Neuronal stem cell (in vitro differentiated cells): ENCODE data around the gene OR6B1.

ENCODE experiments used
- DNase-seq: peaks from one replicate; pipeline ENCODE4 v3.0.0-alpha.2; 2013; ENCODE audit warnings: low spot score
- H2AFZ ChIP-seq: one replicate; pipeline ENCODE4 v1.6.1; 2013; ENCODE audit warnings: mild to moderate bottlenecking, low read length, inconsistent platforms
- H2AK5ac ChIP-seq: 2 replicates; pipeline ENCODE4 v1.6.1; 2013; ENCODE audit warnings: low read depth, mild to moderate bottlenecking, inconsistent platforms, low read length, moderate library complexity, mixed read lengths
- H2BK120ac ChIP-seq: 2 replicates; pipeline ENCODE4 v1.6.1; 2013; ENCODE audit warnings: low read depth, mild to moderate bottlenecking, inconsistent platforms, low read length, moderate library complexity, mixed read lengths
- H2BK12ac ChIP-seq: one replicate; pipeline ENCODE4 v1.6.1; 2013; ENCODE audit warnings: low read length, inconsistent platforms
- H2BK15ac ChIP-seq: 2 replicates; pipeline ENCODE4 v1.6.1; 2013; ENCODE audit warnings: mild to moderate bottlenecking, low read length, inconsistent platforms, mixed read lengths
- H2BK5ac ChIP-seq: one replicate; pipeline ENCODE4 v1.6.1; 2013; ENCODE audit warnings: inconsistent platforms, mild to moderate bottlenecking, low read length, moderate library complexity
- H3K14ac ChIP-seq: one replicate; pipeline ENCODE4 v1.6.1; 2013; ENCODE audit warnings: low read length, inconsistent platforms
- H3K18ac ChIP-seq: 2 replicates; pipeline ENCODE4 v1.6.1; 2013; ENCODE audit warnings: low read length, inconsistent platforms
- H3K23ac ChIP-seq: 2 replicates; pipeline ENCODE4 v1.6.1; 2013; ENCODE audit warnings: low read depth, mild to moderate bottlenecking, mixed read lengths, low read length, inconsistent platforms; ENCODE audit not compliant: poor library complexity
- H3K27ac ChIP-seq: replicated peaks from 3 replicates; pipeline ENCODE4 v1.5.1; 2013; ENCODE audit warnings: low read length, inconsistent platforms
- H3K27me3 ChIP-seq, 3 experiments: 2 replicates each; pipeline ENCODE4 v1.6.1; 2013; ENCODE audit warnings: low read length in 3 of 3, mild to moderate bottlenecking in 2 of 3, inconsistent platforms in 1 of 3, low read depth in 1 of 3, mixed read lengths in 1 of 3, moderate library complexity in 1 of 3; ENCODE audit not compliant: control insufficient read depth in 3 of 3, insufficient read depth in 3 of 3
- H3K36me3 ChIP-seq, 2 donors: replicated peaks in 1 of 2; 2 replicates each; pipeline ENCODE4 v1.6.1; 2013; ENCODE audit warnings: low read length in 2 of 2; ENCODE audit not compliant: control insufficient read depth in 2 of 2, insufficient read depth in 2 of 2
- H3K4ac ChIP-seq: 2 replicates; pipeline ENCODE4 v1.6.1; 2013; ENCODE audit warnings: inconsistent platforms, mild to moderate bottlenecking, low read length, moderate library complexity
- H3K4me1 ChIP-seq, 2 donors: 1 replicate in 1 of 2; 2 replicates in 1 of 2; pipeline ENCODE4 v1.6.1; 2013; ENCODE audit warnings: low read length in 2 of 2, low read depth in 1 of 2; ENCODE audit not compliant: control insufficient read depth in 2 of 2, insufficient read depth in 1 of 2
- H3K4me2 ChIP-seq: one replicate; pipeline ENCODE4 v1.6.1; 2013; ENCODE audit warnings: mild to moderate bottlenecking, low read length, inconsistent platforms; ENCODE audit not compliant: insufficient read depth, poor library complexity, severe bottlenecking
- H3K4me3 ChIP-seq, 2 donors: 2 replicates each; pipeline ENCODE4 v1.5.1; 2013; ENCODE audit warnings: low read length in 2 of 2, mild to moderate bottlenecking in 2 of 2, inconsistent platforms in 1 of 2, moderate library complexity in 1 of 2
- H3K79me1 ChIP-seq: one replicate; pipeline ENCODE4 v1.6.1; 2013; ENCODE audit warnings: low read depth, mild to moderate bottlenecking, inconsistent platforms, low read length, moderate library complexity
- H3K9ac ChIP-seq: one replicate; pipeline ENCODE4 v1.6.1; 2013; ENCODE audit warnings: mild to moderate bottlenecking, low read depth, low read length, inconsistent platforms; ENCODE audit not compliant: poor library complexity
- H3K9me3 ChIP-seq, 2 donors: replicated peaks in 1 of 2; 2 replicates each; pipeline versions ENCODE3 to v1.6.1; 2013; ENCODE audit warnings: low read length in 2 of 2, mild to moderate bottlenecking in 2 of 2, inconsistent platforms in 1 of 2, low read depth in 1 of 2, mixed read lengths in 1 of 2, moderate library complexity in 1 of 2; ENCODE audit not compliant: control insufficient read depth in 2 of 2, insufficient read depth in 1 of 2
- H4K8ac ChIP-seq: one replicate; pipeline ENCODE4 v1.6.1; 2013; ENCODE audit warnings: low read depth, mild to moderate bottlenecking, inconsistent platforms, low read length, moderate library complexity
- H4K91ac ChIP-seq: one replicate; pipeline ENCODE4 v1.6.1; 2013; ENCODE audit warnings: low read length, low read depth, mild to moderate bottlenecking, inconsistent platforms; ENCODE audit not compliant: poor library complexity
- WGBS, 2 donors: extraction: QIAGEN DNeasy Blood & Tissue Kit; methylation state at CpG; one replicate each; pipeline ENCODE4 v1.1.7; 2013; ENCODE audit warnings: missing lambda C conversion rate in 2 of 2, mixed read lengths in 1 of 2; ENCODE audit not compliant: insufficient read length in 2 of 2, insufficient replicate concordance in 1 of 2; ENCODE audit errors: extremely low coverage in 2 of 2; 5-methylcytosine and 5-hydroxymethylcytosine counted together

Gene OR6B1

GRCh38 chr7:143973870-143974416 lies 26.2 kb upstream of the OR6B1 start:
- no peak overlapping the region for H2BK12ac ChIP-seq
- H3K9ac ChIP-seq, result no peak overlapping the region
- no peak overlapping the region for H3K14ac ChIP-seq
- no peak overlapping the region for H3K4ac ChIP-seq
- H3K36me3 ChIP-seq, result no peaks in the 10 kb centered on the region
- no peak overlapping the region for H3K27ac ChIP-seq
- H3K4me1 ChIP-seq, result peaks cover 0 to 2% of the 10 kb centered on the region in 2 donors
- WGBS, 2 donors, result no CpG with 5 or more reads among the region's 4 CpGs
- no peak overlapping the region for H4K8ac ChIP-seq
- no peaks in the 10 kb centered on the region for H3K79me1 ChIP-seq
- no peaks in the 10 kb centered on the region for H3K9me3 ChIP-seq
- no peak overlapping the region for H3K23ac ChIP-seq
- no peak overlapping the region for H3K18ac ChIP-seq
- no peak overlapping the region for H4K91ac ChIP-seq
- no peak overlapping the region for H2AFZ ChIP-seq
- DNase-seq, result no peak
- H3K4me3 ChIP-seq, result no peak overlapping the region
- no peak overlapping the region for H2BK5ac ChIP-seq
- H2BK15ac ChIP-seq, result no peak overlapping the region
- H2AK5ac ChIP-seq, result no peak overlapping the region
- no peak overlapping the region for H3K4me2 ChIP-seq
- no peaks in the 10 kb centered on the region for H3K27me3 ChIP-seq
- H2BK120ac ChIP-seq, result no peak overlapping the region

- Histone ChIP-seq H3K23ac (no peak overlapping the region), H3K14ac (no peak overlapping the region), H2BK15ac (no peak overlapping the region), H3K9me3 (no peaks in the 10 kb centered on the region), H2AFZ (no peak overlapping the region), H3K36me3 (no peaks in the 10 kb centered on the region), H3K4me2 (no peak overlapping the region), H2AK5ac (no peak overlapping the region), H4K91ac (no peak overlapping the region), H3K18ac (no peak overlapping the region), H3K27me3 (no peaks in the 10 kb centered on the region), H2BK5ac (no peak overlapping the region), H3K4me1 (peaks cover 0 to 2% of the 10 kb centered on the region in 2 donors), H3K27ac (no peak overlapping the region), H4K8ac (no peak overlapping the region), H3K79me1 (no peaks in the 10 kb centered on the region), H2BK12ac (no peak overlapping the region), H3K9ac (no peak overlapping the region), H3K4me3 (no peak overlapping the region), H2BK120ac (no peak overlapping the region), H3K4ac (no peak overlapping the region)
- WGBS, 2 donors, result no CpG with 5 or more reads among the region's 4 CpGs
- no peak for DNase-seq
Measured at GRCh38 chr7:143974459-143974858, 25.7 kb upstream of the OR6B1 start.

GRCh38 chr7:143975617-143976016 lies 24.5 kb upstream of the OR6B1 start:
- Histone ChIP-seq H3K9me3 (no peaks in the 10 kb centered on the region), H3K79me1 (no peaks in the 10 kb centered on the region), H3K4ac (no peak overlapping the region), H2AK5ac (no peak overlapping the region), H4K8ac (no peak overlapping the region), H3K4me1 (peaks cover 0 to 2% of the 10 kb centered on the region in 2 donors), H3K27ac (no peak overlapping the region), H3K36me3 (no peaks in the 10 kb centered on the region), H2BK120ac (no peak overlapping the region), H3K14ac (no peak overlapping the region), H2BK5ac (no peak overlapping the region), H2BK15ac (no peak overlapping the region), H3K4me2 (no peak overlapping the region), H2AFZ (no peak overlapping the region), H3K27me3 (no peaks in the 10 kb centered on the region), H3K18ac (no peak overlapping the region), H3K9ac (no peak overlapping the region), H4K91ac (no peak overlapping the region), H3K23ac (no peak overlapping the region), H2BK12ac (no peak overlapping the region), H3K4me3 (no peak overlapping the region)
- DNase-seq, result no peak
- WGBS, 2 donors, result no CpG with 5 or more reads among the region's 1 CpG

GRCh38 chr7:143978585-143978984 lies 21.5 kb upstream of the OR6B1 start:
- Histone ChIP-seq H2AFZ (no peak overlapping the region), H3K9ac (no peak overlapping the region), H2BK5ac (no peak overlapping the region), H3K4me1 (peaks cover 0 to 2% of the 10 kb centered on the region in 2 donors), H3K14ac (no peak overlapping the region), H2BK15ac (no peak overlapping the region), H3K36me3 (no peaks in the 10 kb centered on the region), H2BK120ac (no peak overlapping the region), H3K9me3 (no peaks in the 10 kb centered on the region), H3K4me2 (no peak overlapping the region), H3K27me3 (no peaks in the 10 kb centered on the region), H4K91ac (no peak overlapping the region), H3K27ac (no peak overlapping the region), H2AK5ac (no peak overlapping the region), H3K18ac (no peak overlapping the region), H4K8ac (no peak overlapping the region), H2BK12ac (no peak overlapping the region), H3K23ac (no peak overlapping the region), H3K4me3 (no peak overlapping the region), H3K79me1 (no peaks in the 10 kb centered on the region), H3K4ac (no peak overlapping the region)
- WGBS, 2 donors, result no CpG with 5 or more reads among the region's 2 CpGs
- no peak for DNase-seq
